HG03064 (cell line): ENCODE results near the gene POFUT2.
"Not testable (repeated sequence)": the region's sequence is repeated elsewhere in the genome, so short reads cannot be mapped to it uniquely, and the experiment has no call there.

Experiments
- ATAC-seq: cut with Tn5 transposase; IDR thresholded peaks from one replicate; pipeline ENCODE4 v1.9.1; 2021; ENCODE audit warnings: low read depth; ENCODE audit not compliant: unreplicated experiment

The POFUT2 gene

DNA sequence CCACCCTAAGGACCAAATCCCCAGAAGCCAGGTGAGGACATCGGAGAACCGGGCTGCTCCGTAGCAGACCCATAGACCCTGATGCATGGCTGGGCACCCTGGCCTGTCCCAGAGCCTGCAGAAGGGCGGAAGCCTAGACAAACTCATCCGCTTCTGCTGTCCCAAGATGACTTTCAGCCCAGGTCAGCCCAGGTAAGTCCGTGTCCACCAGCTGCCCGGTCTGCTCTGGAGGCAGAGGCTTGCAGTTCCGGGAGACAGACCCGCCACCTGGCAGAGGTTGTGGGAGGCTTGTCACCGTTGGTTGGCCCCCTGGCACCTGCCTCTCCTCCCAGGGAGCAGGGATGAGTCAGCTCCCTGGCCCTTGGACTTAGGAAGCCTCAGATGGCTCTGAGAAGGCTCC is 22.8 kb upstream of the POFUT2 start:
- no peak for ATAC-seq

DNA sequence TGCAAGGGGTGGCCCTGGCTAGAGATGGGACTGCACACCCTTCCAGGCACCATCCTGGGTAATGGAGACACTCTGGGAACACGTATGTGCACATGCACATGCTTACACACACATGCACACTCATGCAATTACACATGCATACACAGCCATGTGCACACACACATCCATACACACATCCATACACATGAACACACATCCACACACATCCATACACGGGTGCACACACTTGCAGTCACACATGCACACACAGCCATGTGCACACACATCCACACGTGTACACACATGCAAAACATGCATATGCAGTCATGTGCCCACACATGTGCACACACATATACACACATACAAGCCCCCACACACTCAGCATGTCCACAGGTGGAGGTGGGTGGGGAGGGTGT is 22.3 kb upstream of the POFUT2 start:
- ATAC-seq = no peak

DNA sequence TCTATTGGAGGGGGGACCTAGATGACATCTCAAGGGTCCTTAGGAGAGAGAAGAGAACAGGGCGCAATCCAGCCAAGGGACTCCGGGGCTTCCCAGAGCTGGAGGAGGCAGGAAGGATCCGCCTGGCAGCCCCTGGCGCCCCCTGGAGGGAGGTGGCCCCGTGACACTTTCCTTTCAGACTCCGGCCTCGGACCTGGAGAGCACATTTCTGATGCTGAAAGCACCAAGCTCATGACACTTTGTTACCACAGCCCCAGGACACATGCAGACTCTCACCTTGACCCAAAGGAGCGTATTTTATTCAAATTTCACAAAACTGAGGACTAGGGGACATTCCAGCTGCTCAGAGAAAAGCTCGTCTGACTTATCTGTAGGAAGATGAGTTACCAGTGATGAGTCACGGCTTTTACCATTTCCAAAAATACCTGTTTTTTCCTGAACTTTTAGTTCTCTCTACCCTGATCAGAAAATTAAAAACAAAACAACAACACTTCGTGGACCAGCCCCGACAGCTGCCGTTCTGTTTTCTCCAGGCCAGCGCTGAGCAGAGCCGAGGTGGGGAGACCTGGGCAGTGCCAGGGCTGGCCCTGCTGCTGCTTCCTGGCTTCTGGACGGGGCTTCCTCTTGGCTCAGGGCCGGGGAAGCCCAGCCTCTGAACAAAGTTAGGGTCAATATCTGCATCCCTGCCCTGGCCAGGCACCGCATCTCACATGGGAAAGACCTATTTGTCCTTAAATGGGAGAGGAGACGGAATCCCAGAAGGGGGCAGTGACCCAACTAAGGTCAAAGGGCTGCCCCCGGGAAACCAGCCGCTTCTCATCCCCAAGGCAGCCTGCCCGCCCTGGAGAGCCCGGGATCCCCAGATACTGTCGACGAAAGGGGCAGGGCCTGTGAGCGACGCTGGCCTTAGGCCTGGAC is 21.6 kb upstream of the POFUT2 start:
- ATAC-seq = no peak

DNA sequence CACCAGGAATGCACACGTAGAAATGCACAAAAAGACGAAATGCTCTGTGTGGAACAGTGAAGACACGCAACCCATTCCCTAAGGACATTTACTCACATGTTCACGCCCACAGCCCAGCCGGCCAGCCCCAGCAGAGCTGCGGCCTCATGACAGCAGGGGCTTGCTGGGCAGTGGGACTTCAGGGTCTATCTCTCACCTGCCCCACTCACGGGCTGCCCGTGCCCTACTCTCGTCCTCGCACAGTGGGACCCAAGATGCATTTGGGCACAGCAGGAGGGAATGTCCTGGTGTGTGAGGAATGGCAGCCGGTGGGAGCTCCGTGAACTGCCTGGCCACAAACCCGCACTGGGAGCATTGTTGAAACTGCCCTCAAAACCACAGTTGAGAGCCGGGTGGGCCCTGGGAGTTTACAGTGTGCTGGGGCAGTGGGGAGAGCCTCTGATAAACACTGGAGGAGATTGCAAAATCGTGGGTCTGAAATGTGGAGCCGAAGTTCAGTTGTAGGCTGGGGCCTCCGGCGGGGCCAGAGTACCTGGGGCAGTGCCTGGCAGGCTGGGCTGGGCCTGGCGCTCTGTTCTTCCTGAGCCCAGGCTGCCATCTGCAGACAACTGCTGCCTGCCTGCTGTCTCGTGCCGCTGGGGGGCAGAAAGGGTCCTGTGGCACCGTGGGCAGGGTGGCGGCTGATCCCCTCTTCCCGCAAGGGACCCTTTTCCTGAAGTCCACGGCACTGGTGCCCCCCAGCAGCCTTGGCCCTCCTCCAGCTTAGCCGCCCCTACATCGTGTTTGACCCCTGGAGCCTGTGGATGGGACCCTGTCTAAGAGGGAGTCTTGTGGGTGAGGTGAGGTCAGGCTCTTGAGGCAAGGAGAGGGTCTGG is 20.7 kb upstream of the POFUT2 start:
- ATAC-seq = no peak

DNA sequence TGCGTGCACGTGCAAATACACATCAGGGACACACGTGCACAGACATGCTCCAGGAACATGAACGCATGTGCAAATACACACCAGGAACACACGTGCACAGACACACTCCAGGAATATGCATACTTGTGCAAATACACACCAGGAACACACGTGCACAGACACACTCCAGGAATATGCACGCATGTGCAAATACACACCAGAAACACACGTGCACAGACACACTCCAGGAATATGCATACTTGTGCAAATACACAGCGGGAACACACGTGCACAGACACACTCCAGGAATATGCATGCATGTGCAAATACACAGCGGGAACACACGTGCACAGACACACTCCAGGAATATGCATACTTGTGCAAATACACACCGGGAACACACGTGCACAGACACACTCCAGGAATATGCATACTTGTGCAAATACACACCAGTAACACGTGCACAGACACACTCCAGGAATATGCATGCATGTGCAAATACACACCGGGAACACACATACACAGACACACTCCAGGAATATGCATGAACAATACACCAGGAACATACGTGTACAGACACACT is 20.0 kb upstream of the POFUT2 start:
- ATAC-seq = not testable (repeated sequence)

DNA sequence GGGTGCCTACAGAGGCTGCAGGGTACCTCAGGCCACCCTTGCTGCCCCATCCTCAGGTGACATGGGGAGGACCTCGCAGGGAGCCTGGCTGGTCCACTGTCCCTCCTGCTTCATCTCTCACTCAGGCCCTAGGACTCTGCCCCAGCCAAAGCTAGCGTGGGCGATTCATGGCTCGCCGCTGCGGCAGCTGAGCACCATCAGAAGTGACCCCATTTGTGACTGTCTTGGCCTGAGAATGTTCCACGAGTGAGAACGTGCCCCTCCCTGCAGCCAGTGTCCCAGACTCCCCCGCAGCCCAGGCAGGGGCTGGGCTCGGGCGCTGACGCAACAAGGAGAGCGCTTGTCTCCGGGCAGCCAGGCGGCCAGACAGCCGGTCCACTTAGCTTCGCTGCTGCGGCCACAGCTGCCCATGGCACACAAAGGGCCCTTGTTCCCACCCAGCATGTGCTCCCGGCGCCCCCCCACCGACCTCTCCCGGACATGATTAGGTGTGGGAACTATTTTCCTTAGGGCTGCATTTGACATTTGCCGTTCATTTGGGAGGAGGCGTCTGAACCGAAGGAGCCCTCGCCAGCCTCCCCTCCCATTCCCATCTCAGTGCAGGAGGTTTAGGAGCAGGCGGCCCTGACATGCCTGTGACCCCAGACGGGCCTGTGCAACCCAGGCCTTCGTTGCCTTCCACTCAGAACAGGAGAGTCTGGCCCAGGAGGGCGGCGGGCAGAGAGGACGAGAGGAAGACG is 19.3 kb upstream of the POFUT2 start:
- ATAC-seq = no peak

DNA sequence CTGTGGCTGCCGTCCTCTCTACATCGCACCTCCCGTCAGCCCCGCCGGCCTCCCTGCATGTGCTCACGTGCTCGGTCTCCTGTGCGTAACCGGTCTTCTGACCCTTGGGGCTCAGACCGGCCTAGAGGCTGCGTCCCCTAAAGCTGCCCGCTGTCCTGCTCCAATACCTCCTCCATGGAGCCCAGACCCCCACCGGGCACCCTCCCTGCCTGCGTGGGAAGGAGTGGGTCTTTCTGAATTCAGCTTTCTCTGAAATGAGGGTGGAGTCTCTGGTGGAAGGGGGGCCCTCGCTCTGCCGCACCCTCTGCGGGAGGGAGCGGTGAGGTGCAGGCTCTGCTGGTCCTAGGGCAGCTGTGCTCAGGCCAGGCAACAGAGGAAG is 18.7 kb upstream of the POFUT2 start:
- ATAC-seq = no peak

DNA sequence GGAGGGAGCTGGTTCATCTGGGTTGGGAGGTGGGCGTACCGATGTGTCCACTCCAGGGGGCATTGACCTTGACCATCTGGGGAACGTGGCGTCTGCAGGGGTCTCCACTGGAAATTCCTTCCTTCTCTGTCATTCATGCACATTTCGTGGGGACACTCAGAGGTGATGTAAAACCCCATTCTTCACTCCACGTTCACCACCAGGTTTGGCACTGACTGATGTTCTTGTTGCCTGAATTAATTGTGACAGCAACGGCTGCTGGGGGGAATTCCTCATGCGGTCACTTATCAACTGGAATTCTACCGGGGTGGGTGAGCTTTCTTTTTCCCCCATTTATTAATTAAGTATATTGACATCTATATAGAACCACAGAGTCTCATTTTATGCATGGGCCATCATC is 18.1 kb upstream of the POFUT2 start:
- ATAC-seq = no peak

DNA sequence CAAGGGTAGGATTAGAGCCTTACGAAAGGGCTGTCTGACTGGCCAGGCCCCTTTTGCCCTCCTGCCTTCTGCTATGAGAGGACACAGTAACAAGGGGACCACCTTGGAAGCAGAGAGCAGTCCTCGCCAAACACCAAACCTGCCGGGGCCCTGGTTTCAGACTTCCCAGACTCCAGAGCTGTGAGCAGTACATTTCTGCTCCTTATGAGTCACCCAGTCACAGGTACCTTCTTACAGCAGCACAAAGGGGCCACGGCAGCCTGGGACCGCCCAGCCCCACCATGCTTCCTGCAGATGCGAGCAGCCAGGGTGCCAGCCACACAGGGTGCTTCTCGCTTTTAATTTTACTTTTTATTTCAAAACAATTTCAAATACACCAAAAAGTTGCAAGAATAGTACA is 17.2 kb upstream of the POFUT2 start:
- no peak for ATAC-seq

DNA sequence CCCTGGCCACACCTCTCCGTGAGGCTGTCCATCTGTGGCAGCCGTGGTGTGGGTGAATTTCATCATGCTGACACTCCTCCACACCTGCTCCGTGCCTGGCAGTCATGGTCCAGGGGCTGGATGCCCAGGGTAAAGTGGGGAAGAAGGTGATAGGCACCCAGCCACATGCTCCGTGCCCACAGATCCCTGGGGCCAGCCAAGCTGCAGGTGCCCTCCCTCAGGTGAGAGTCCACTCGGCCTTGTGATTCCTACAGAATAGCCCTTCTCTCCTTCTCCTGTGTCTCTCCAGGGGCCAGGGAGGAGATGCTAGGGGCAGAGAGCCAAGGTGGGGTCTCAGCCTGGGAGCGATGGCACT is 16.8 kb upstream of the POFUT2 start:
- no peak for ATAC-seq

DNA sequence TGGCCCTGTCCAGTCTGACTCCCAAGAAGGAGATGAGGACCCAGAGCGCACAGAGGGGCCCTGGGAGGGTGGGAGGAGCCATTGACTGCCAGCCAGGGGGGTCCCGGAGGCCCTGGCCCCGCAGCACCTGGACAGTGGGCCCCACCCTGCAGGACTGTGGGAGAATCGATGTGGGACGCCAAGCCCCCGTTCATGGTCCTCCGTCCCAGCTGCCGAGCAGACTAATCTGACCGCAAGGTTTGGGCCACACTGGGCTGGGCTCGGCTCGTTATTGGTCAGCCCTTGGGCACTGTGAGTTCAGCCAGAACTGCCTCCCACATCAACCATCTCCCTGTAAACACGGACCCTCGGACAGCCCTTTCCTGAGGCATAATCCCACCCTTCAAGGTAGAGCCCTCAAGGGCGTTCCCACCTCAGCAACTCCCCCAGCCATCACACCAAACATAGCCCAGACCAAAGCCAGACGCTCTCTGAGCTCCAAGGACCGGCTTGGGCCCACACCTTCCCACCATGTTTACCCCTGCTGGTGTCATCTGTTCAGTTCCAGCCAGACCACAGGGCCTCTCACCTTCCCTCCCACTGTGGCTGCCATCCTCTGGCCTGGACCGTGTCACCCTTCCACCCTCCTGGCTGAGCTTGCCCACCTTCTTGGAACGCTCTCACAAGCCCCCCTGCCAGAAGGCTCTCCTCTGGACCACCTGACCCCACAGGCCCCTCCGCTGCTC is 16.2 kb upstream of the POFUT2 start:
- no peak for ATAC-seq

DNA sequence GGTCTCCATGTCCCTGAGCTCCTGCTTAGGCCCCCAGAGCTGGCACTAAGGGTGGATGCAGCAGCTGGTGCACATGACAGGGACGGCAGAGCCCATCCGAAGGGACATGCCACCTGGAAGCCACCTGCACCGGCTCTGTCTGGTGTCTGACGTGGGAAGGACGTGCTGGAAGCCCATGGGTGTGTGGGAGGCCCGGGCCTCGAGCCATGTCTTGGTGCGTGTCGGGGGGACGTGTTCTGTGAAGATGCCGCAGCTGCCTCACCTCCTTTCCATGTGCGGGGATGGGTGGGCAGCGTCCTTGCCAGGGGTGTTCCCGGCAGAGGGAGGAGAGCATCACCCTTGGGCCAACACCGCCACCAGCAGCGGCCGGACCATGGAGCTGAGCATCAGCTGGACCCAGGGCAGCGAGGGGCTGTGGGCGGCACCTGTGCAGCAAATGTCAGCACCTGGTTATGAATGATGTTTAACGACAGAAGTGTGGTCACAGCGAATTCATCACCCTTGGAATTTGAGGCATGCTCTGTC is 15.5 kb upstream of the POFUT2 start:
- no peak for ATAC-seq

DNA sequence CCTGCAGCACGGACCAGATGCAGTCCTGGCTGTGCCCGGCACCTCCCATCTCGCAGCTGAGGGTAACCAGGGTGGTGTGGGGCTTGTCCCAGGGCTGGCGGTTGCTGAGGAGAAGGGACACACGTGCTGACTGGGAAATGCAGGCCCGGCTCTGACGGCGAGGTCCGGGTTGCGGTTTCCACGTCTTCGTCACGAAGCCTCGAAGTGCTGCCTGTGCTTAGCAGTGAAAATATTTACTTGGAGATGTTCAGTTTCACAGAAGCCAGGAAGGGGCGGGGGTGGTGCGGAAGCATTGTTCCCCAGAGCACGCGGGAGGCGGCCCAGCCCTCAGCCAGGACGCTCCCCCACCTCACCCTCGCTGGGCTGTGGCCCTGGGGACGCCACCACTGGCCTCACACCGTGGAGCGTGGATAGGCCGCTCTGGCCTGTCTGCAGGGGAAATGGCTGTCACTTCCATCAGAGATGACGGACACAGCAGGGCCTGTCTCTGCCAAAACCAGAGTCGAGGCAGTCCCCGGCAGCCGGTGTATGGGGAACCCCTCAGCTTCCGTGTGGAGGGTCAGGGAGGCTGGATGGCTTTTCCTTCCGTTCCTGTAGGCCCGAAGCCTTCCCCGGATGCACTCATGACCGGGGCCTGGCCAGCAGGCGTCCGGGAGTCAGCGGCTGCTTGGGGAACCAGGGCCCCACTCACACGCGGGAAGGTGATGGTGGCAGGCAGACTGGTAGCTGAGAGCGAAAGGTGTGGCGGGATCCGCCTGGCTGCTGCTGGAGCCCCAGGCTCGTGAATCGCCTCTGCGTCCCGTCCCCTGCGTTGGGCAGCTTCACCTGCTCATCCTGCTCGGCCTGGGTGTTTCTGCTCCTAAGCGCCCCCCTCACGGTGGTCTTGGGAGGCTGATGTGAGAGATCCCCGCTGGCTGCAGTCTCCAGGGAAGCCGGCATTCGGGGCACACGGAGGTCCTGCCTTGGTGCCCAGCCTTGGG is 14.7 kb upstream of the POFUT2 start:
- ATAC-seq = no peak

DNA sequence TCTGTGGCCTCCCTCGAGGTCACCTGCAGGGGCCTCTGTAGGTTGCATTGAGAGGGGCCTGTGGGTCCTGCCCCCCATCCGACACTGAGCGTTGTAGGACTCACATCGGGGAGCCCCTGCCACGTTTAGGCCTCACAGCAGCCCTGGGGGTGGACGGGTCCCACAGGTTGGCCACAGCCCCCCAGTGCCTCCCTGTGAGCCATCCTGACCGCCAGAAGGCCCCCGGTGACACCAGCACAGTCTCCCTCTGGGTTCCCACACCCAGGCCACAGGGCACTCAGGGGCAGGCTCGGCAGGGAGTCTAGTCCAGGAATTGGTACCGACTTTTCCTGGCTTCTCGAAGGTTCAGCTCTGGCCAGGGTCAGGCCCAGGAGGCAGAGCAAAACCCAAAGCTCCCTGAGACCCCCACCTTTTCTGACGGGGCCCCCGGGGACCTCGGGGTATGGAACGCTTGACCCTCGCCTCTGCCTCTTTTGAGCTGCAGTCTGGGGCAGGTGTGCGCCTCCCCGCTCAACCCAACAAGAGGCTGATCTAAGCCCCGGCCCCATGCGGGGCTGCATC is 13.9 kb upstream of the POFUT2 start:
- ATAC-seq = no peak

DNA sequence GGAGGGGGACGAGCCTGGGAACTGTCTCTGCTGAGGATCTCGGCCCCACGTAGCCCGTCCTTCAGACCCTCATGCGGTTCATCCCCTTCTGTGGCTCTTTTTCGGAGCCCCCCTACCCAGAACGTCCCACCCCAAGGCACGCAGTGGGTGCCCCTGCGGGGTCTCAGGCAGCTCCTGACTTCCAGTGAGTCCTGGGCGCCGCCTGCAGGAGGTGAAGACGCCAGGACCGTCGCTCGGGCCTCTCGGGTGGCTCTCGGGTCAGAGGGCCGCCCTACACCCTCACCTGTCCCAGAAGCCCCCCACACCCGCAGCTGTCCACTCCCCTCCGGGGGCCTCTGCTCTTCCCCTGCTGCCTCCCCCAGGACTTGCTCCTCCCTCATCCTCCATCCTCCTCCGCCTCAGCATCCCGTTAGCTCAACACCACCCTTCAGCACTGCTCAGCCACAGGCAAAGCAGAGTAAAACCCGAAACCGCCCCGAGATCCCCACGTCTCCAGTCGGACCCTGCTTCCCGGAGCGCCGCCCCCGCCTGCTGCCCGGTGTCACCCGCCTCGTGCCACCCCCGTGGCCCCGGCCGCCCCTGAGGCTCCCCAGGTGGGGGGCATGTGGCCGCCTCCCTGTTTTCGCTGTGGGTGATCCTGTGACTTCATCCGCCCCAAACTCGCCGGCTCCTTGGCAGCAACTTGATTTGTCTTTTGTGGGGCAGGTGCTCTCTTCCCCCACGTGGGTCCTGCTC is 13.3 kb upstream of the POFUT2 start:
- no peak for ATAC-seq

DNA sequence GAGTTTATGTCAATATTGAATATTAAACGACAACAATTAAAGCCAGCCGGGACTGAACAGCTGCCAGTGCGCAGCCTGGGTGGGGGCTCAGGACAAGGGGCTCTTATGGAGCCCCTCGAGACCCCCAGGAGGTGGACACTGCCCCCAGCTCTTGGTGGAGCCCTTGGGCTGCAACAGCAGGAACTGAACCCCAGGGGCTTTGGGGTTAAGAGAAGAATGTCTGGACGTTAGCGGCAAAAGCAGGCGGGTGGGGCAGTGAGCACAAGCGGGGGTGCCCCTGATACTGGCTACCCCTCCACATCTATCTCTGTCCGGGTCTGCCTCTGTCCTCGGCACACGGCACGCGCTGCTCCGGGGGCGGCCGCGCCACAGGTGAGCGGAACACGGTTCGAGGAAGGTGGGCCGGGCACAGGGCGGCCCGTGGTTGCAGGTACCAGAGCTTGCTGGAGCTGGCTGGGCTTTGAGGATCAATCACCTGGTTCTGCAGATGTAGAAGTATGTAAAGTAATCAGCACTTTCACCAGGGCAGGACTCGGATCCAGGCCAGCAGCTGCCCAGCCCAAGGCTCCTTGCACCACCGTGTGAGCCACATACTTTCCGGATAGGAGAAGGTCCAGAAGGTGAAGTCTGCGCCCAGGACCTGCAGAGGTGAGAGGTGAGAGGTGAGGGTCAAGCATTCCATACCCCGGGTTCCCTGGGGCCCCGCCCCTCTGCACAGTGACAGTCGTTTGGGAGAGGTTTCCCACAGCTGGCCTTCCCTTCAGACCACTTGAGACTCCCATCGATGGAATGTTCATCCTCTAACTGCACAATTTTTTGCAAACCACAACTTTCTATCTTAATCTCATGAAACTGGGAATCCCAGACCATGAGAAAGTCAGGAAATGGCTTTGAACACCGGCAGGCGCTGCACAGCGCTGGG is 12.4 kb upstream of the POFUT2 start:
- ATAC-seq = no peak
